Parathyroid adenoma (tissue), 2 donors: Measurements from ENCODE around the gene EXD3.

Source experiments
- H2AFZ ChIP-seq: fragments of 300-600 bp; sonication (generic); one replicate; pipeline ENCODE4 v1.7.0; 2017; ENCODE audit warnings: antibody characterized with exemption, mild to moderate bottlenecking
- H3K27ac ChIP-seq: fragments of 300-600 bp; sonication (generic); one replicate; pipeline ENCODE4 v1.7.0; 2017
- H3K27me3 ChIP-seq: fragments of 300-600 bp; sonication (generic); one replicate; pipeline ENCODE4 v1.7.0; 2017; ENCODE audit warnings: low read length; ENCODE audit not compliant: control insufficient read depth, insufficient read depth
- H3K36me3 ChIP-seq: fragments of 300-600 bp; sonication (generic); one replicate; pipeline ENCODE4 v1.7.0; 2017; ENCODE audit warnings: low read length; ENCODE audit not compliant: control insufficient read depth, insufficient read depth
- H3K4me1 ChIP-seq: fragments of 300-600 bp; sonication (generic); one replicate; pipeline ENCODE4 v1.7.0; 2017; ENCODE audit warnings: control low read depth
- H3K4me2 ChIP-seq: fragments of 300-600 bp; sonication (generic); one replicate; pipeline ENCODE4 v1.7.0; 2017; ENCODE audit warnings: low read length
- H3K4me3 ChIP-seq: fragments of 300-600 bp; sonication (generic); one replicate; pipeline ENCODE4 v1.7.0; 2017; ENCODE audit warnings: low read depth, low read length
- H3K79me2 ChIP-seq: fragments of 300-600 bp; sonication (generic); one replicate; pipeline ENCODE4 v1.7.0; 2017; ENCODE audit warnings: control low read depth
- H3K9ac ChIP-seq: fragments of 300-600 bp; sonication (generic); one replicate; pipeline ENCODE4 v1.7.0; 2017; ENCODE audit warnings: mild to moderate bottlenecking
- H3K9me3 ChIP-seq: fragments of 300-600 bp; sonication (generic); one replicate; pipeline ENCODE4 v1.7.0; 2017; ENCODE audit warnings: low read length; ENCODE audit not compliant: control insufficient read depth
- TF ChIP-seq, protein P1 (sequence below): fragments of 300-600 bp; sonication (generic); IDR thresholded peaks from one replicate; pipeline ENCODE4 v1.7.0; 2017; ENCODE audit warnings: antibody characterized with exemption, mild to moderate bottlenecking
- donor health status: primary hyperparathyroidism.

Gene EXD3

DNA sequence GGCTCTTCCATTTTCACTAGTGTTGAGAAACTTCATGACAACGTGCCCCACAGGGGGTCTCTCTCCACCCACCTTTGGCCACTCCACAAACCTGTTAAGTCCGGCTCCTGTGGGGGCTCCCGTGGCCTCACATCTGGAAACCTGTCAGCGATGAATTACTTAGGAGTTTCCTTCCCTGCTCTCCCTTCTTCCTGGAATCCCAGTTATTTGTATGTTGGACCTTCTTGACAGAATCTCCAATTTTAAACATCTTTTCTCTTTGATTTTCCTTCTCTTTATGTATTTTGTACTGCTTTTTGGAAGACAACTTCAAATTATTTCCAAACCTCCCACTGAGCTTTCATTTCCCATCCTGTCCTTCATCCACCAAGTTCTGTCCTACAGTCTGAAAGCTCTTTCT, 65.8 kb downstream of the EXD3 start:
- TF ChIP-seq, protein P1, sequence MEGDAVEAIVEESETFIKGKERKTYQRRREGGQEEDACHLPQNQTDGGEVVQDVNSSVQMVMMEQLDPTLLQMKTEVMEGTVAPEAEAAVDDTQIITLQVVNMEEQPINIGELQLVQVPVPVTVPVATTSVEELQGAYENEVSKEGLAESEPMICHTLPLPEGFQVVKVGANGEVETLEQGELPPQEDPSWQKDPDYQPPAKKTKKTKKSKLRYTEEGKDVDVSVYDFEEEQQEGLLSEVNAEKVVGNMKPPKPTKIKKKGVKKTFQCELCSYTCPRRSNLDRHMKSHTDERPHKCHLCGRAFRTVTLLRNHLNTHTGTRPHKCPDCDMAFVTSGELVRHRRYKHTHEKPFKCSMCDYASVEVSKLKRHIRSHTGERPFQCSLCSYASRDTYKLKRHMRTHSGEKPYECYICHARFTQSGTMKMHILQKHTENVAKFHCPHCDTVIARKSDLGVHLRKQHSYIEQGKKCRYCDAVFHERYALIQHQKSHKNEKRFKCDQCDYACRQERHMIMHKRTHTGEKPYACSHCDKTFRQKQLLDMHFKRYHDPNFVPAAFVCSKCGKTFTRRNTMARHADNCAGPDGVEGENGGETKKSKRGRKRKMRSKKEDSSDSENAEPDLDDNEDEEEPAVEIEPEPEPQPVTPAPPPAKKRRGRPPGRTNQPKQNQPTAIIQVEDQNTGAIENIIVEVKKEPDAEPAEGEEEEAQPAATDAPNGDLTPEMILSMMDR: no peak
- Histone ChIP-seq H2AFZ (no peak overlapping the region), H3K4me2 (no peak overlapping the region), H3K27ac (no peak overlapping the region), H3K9me3 (no peaks in the 10 kb centered on the region), H3K27me3 (no peaks in the 10 kb centered on the region), H3K9ac (no peak overlapping the region), H3K4me3 (no peak overlapping the region), H3K4me1 (no peaks in the 10 kb centered on the region), H3K79me2 (no peaks in the 10 kb centered on the region), H3K36me3 (no peaks in the 10 kb centered on the region)

DNA sequence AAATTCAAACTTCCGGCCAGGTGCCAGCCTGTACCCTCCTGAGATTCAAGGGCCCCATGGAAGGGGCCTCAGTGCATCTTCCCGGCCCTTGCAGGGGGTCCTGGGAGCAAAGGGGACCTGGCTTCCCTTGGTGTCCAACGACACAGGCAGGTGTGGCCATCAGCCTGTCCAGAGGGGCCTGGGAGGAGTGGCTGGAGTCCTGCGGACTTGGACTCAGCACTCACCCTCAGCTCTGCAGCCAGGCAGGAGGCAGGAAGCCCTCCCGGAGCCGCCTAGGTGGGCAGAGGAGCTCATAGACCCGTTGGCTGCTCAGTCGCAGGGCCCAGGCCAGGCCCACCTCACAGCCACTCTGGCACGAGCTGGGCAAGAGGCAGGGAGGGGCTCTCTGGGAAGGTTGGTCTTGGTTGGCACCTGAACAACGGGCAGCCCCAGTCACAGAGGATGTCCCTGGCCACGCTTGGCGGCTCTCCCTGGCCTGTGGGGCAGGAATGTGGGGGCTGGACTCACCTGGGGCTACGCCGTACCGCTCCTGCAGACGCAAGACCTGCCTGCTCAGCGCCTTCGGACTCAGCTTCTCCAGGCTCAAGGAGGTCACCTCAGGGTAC, 67.1 kb downstream of the EXD3 start:
- Histone ChIP-seq H3K9me3 (no peaks in the 10 kb centered on the region), H3K9ac (no peak overlapping the region), H2AFZ (no peak overlapping the region), H3K4me1 (no peaks in the 10 kb centered on the region), H3K27ac (no peak overlapping the region), H3K79me2 (no peaks in the 10 kb centered on the region), H3K27me3 (no peaks in the 10 kb centered on the region), H3K36me3 (no peaks in the 10 kb centered on the region), H3K4me2 (no peak overlapping the region), H3K4me3 (no peak overlapping the region)
- TF ChIP-seq, protein P1: no peak

DNA sequence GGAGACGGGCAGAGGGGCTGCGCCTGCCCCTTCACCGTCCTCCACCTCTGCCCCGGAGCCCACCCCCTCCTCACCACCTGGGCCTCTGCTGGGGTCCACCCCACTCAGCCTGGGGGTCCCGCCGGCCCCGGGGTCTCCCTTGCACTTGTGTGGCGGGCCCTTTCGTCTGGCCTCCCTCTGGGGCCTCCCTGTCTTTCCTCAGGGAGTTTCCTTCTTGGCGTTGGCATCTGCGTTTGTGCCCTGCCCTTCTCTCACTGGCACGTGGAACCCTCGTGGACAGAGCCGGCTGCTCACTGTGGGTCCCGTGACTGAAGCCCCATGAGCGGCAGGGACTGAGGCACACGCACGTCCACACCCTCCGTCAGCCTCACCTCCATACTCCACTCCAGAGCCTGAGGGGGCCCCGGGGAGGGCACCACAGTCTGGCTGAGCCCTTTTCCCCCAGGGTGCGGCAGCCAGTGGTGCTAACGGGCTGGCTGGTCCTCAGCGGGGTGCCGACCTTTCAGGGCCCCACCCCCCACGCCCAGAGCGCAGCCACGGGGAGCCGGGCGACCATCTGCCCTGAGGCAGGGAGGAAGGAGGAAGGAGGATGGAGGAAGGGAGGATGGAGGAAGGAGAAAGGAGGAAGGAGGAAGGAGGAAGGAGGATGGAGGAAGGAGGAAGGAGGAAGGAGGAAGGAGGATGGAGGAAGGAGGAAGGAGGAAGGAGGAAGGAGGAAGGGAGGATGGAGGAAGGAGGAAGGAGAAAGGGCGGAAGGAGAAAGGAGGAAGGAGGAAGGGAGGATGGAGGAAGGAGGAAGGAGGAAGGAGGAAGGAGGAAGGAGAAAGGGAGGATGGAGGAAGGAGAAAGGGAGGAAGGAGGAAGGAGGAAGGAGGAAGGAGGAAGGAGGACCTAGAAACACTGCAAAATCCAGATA, 67.9 kb downstream of the EXD3 start:
- Histone ChIP-seq H3K27me3 (no peaks in the 10 kb centered on the region), H3K9me3 (no peaks in the 10 kb centered on the region), H2AFZ (no peak overlapping the region), H3K9ac (no peak overlapping the region), H3K4me1 (no peaks in the 10 kb centered on the region), H3K4me2 (no peak overlapping the region), H3K36me3 (no peaks in the 10 kb centered on the region), H3K79me2 (no peaks in the 10 kb centered on the region), H3K27ac (no peak overlapping the region), H3K4me3 (no peak overlapping the region)
- TF ChIP-seq, protein P1: no peak

DNA sequence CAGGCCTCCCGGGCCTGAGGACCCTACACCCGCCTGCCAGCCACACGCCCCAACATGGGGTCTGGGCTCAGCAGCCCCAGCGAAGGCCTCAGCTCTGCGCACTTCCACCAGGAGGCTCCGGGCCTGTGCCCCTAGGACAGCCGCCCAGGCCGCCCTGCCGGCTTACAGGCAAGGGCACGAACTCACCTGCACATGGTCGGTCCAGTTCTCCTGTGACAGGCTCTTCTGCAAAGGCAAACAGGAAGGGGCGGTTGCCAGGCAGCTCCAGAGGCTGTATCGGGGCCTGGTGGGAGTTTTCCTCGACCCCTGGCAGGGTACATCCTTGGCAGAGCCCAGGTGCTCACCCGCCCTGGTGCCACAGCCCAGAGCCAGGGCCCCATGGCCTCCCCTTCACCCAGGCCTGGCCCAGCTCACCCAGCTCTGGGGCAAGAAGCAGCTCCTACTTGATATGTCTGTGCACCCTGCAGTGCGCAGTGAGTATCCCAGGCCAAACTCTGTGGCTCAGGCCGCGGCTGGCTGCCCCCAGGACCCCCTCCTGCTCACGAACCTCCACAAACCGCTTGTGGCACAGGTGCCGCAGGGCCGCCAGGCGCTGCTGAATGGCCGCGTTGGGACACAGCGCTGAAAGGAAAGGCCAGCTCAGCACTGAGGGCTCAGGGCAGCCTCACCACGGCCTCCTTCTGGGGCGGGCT, 68.7 kb downstream of the EXD3 start:
- Histone ChIP-seq H3K9ac (no peak overlapping the region), H3K4me3 (no peak overlapping the region), H3K4me2 (no peak overlapping the region), H3K27ac (no peak overlapping the region), H3K36me3 (no peaks in the 10 kb centered on the region), H3K9me3 (no peaks in the 10 kb centered on the region), H2AFZ (no peak overlapping the region), H3K27me3 (no peaks in the 10 kb centered on the region), H3K4me1 (no peaks in the 10 kb centered on the region), H3K79me2 (no peaks in the 10 kb centered on the region)
- TF ChIP-seq, protein P1: no peak
